Nephron (organoid): ENCODE results near the gene SGF29.
"Not testable (repeated sequence)": the region's sequence is repeated elsewhere in the genome, so short reads cannot be mapped to it uniquely, and the experiment has no call there.

ENCODE experiments used
- H3K27ac Mint-ChIP-seq, 3 experiments: 2 replicates each; pipeline ENCODE4 v1.8.0; 2020; ENCODE audit warnings: mixed read lengths in 3 of 3, mild to moderate bottlenecking in 2 of 3, moderate library complexity in 1 of 3
- H3K27me3 Mint-ChIP-seq: 2 replicates; pipeline ENCODE4 v1.8.0; 2021; ENCODE audit warnings: low read depth, mild to moderate bottlenecking, moderate library complexity, mixed read lengths
- H3K36me3 Mint-ChIP-seq: 2 replicates; pipeline ENCODE4 v1.8.0; 2020; ENCODE audit warnings: low read depth, mixed read lengths
- H3K4me1 Mint-ChIP-seq: 2 replicates; pipeline ENCODE4 v1.8.0; 2020; ENCODE audit warnings: mixed read lengths
- H3K4me3 Mint-ChIP-seq, 3 experiments: 2 replicates each; pipeline ENCODE4 v1.8.0; 2020; ENCODE audit warnings: mild to moderate bottlenecking in 3 of 3, mixed read lengths in 3 of 3, moderate library complexity in 2 of 3
- H3K9me3 Mint-ChIP-seq: 2 replicates; pipeline ENCODE4 v1.8.0; 2020; ENCODE audit warnings: mixed read lengths

SGF29 gene

GRCh38 chr16:28639959-28640358 lies 86.2 kb downstream of the SGF29 start:
- not testable (repeated sequence) for H3K27me3 Mint-ChIP-seq, H3K4me1 Mint-ChIP-seq, H3K27ac Mint-ChIP-seq, H3K4me3 Mint-ChIP-seq, H3K36me3 Mint-ChIP-seq, H3K9me3 Mint-ChIP-seq
